ENCODE results near the gene ADCYAP1R1. TPM values are rescaled to one million over a fixed set of nuclear protein-coding genes. Genes with fewer than 3 reads are reported as not detected.

ADCYAP1R1 gene
- total RNA-seq, 4 donors from 2014 or later = 3.1 to 22.0 (median 6.7) TPM

- H3K27me3 ChIP-seq = no peaks in the 10 kb centered on the region
- DNase-seq = no peak
- TF ChIP-seq CTCF (IDR thresholded peaks at IDR 0.05) (no peak), POLR2A (IDR thresholded peaks at IDR 0.05) (no peak)
- no peaks in the 10 kb centered on the region for H3K36me3 ChIP-seq
- H3K4me3 ChIP-seq = no peak overlapping the region
- intact Hi-C loops (cut with DNase I; ENCODE audit: low total_unique reads) = no loop called here
- no peaks in the 10 kb centered on the region for H3K9me3 ChIP-seq
- no peak overlapping the region for H3K27ac ChIP-seq
- H3K4me1 ChIP-seq = no peaks in the 10 kb centered on the region
Observed at GRCh38 chr7:31106303-31107105, 54.4 kb downstream of the ADCYAP1R1 start.

GRCh38 chr7:31107106-31108090 is 55.3 kb downstream of the ADCYAP1R1 start:
- no peaks in the 10 kb centered on the region for H3K36me3 ChIP-seq
- H3K9me3 ChIP-seq = no peaks in the 10 kb centered on the region
- no peaks in the 10 kb centered on the region for H3K27me3 ChIP-seq
- no peaks in the 10 kb centered on the region for H3K4me1 ChIP-seq
- no peak overlapping the region for H3K27ac ChIP-seq
- TF ChIP-seq CTCF (IDR thresholded peaks at IDR 0.05) (no peak), POLR2A (IDR thresholded peaks at IDR 0.05) (no peak)
- no peak for DNase-seq
- intact Hi-C loops (cut with DNase I; ENCODE audit: low total_unique reads) = no loop called here
- H3K4me3 ChIP-seq = no peak overlapping the region

GRCh38 chr7:31108097-31108657 is 56.1 kb downstream of the ADCYAP1R1 start:
- no peaks in the 10 kb centered on the region for H3K36me3 ChIP-seq
- intact Hi-C loops (cut with DNase I; ENCODE audit: low total_unique reads) = no loop called here
- H3K27me3 ChIP-seq = no peaks in the 10 kb centered on the region
- H3K4me1 ChIP-seq = no peaks in the 10 kb centered on the region
- H3K27ac ChIP-seq = no peak overlapping the region
- no peak overlapping the region for H3K4me3 ChIP-seq
- no peak for DNase-seq
- no peak for TF ChIP-seq CTCF (IDR thresholded peaks at IDR 0.05)
- TF ChIP-seq POLR2A (IDR thresholded peaks at IDR 0.05) = no peak
- H3K9me3 ChIP-seq = no peaks in the 10 kb centered on the region

- H3K4me3 ChIP-seq = no peak overlapping the region
- TF ChIP-seq POLR2A (IDR thresholded peaks at IDR 0.05) = no peak
- no peak overlapping the region for H3K27ac ChIP-seq
- no peaks in the 10 kb centered on the region for H3K4me1 ChIP-seq
- H3K9me3 ChIP-seq = no peaks in the 10 kb centered on the region
- DNase-seq = no peak
- H3K27me3 ChIP-seq = no peaks in the 10 kb centered on the region
- intact Hi-C loops (cut with DNase I; ENCODE audit: low total_unique reads) = no loop called here
- H3K36me3 ChIP-seq = no peaks in the 10 kb centered on the region
Observed at GRCh38 chr7:31109751-31110150, 57.6 kb downstream of the ADCYAP1R1 start.

- no peaks in the 10 kb centered on the region for H3K36me3 ChIP-seq
- no peaks in the 10 kb centered on the region for H3K9me3 ChIP-seq
- intact Hi-C loops (cut with DNase I; ENCODE audit: low total_unique reads) = no loop called here
Observed at GRCh38 chr7:31110331-31111108, 58.4 kb downstream of the ADCYAP1R1 start.

More at GRCh38 chr7:31110331-31111108, 58.4 kb downstream of the ADCYAP1R1 start:
- H3K4me3 ChIP-seq = no peak overlapping the region
- H3K4me1 ChIP-seq = no peaks in the 10 kb centered on the region
- H3K27ac ChIP-seq = no peak overlapping the region
- no peak for DNase-seq
- H3K27me3 ChIP-seq = no peaks in the 10 kb centered on the region
- TF ChIP-seq POLR2A (IDR thresholded peaks at IDR 0.05) (no peak), CTCF (IDR thresholded peaks at IDR 0.05) (no peak)
